CD4-positive, alpha-beta T cell (primary cell): ENCODE measurements around the gene RNF212. TPM values are rescaled to one million over a fixed set of nuclear protein-coding genes. Genes with fewer than 3 reads are reported as not detected.

ENCODE experiments used
- ATAC-seq: fragments of 200-7000 bp; cut with Tn5 transposase; one replicate; pipeline ENCODE4 v1.10.0; 2022; ENCODE audit warnings: mild to moderate bottlenecking; ENCODE audit not compliant: poor library complexity
- CTCF ChIA-PET: fragments of 350-600 bp; sonication (Branson Sonifier 250); formaldehyde crosslinking; loops from one replicate; lab custom pipeline; 2021; ENCODE audit warnings: antibody characterized with exemption, inconsistent platforms; lab: Charles Lee
- POLR2A ChIA-PET: fragments of 350-600 bp; sonication (Branson Sonifier 250); formaldehyde crosslinking; loops from one replicate; lab custom pipeline; 2021; ENCODE audit warnings: antibody characterized with exemption, inconsistent platforms; lab: Charles Lee
- DNase-seq, 14 experiments: peaks; one replicate each; pipeline ENCODE4 v3.0.0-alpha.2; 2013 to 2020; ENCODE audit warnings: mixed read lengths in 2 of 14
- H3K27ac ChIP-seq, 2 donors: one replicate each; pipeline versions ENCODE4 v1.5.1 to v1.7.0; 2013; ENCODE audit warnings: low read length in 2 of 2, low read depth in 1 of 2, mild to moderate bottlenecking in 1 of 2
- H3K27me3 ChIP-seq, 2 experiments: 1 replicate in 1 of 2; 2 replicates in 1 of 2; pipeline versions ENCODE4 v1.6.1 to v1.7.0; 2013; ENCODE audit warnings: low read length in 2 of 2, control low read depth in 1 of 2, mild to moderate bottlenecking in 1 of 2, moderate library complexity in 1 of 2; ENCODE audit not compliant: insufficient read depth in 2 of 2, control insufficient read depth in 1 of 2
- H3K36me3 ChIP-seq: one replicate; pipeline ENCODE4 v1.6.1; 2013; ENCODE audit warnings: low read length, control low read depth; ENCODE audit not compliant: insufficient read depth
- H3K4me1 ChIP-seq: one replicate; pipeline ENCODE4 v1.6.1; 2013; ENCODE audit warnings: low read length, control low read depth; ENCODE audit not compliant: insufficient read depth
- H3K4me3 ChIP-seq: one replicate; pipeline ENCODE4 v1.5.1; 2013; ENCODE audit warnings: mild to moderate bottlenecking, low read length, moderate library complexity
- H3K9me3 ChIP-seq, 2 experiments: 1 replicate in 1 of 2; 2 replicates in 1 of 2; pipeline versions ENCODE4 v1.6.1 to v1.7.0; 2013; ENCODE audit warnings: low read length in 2 of 2, mild to moderate bottlenecking in 2 of 2, control low read depth in 1 of 2, moderate library complexity in 1 of 2; ENCODE audit not compliant: control insufficient read depth in 1 of 2, insufficient read depth in 1 of 2
- H3K27ac Mint-ChIP-seq: one replicate; pipeline ENCODE4 v1.8.0; 2020; ENCODE audit warnings: mixed read lengths
- H3K27me3 Mint-ChIP-seq: one replicate; pipeline ENCODE4 v1.8.0; 2021; ENCODE audit warnings: mixed read lengths
- H3K36me3 Mint-ChIP-seq: one replicate; pipeline ENCODE4 v1.8.0; 2021; ENCODE audit warnings: low read depth, mixed read lengths
- H3K4me1 Mint-ChIP-seq: one replicate; pipeline ENCODE4 v1.8.0; 2021; ENCODE audit warnings: low read depth, mixed read lengths
- H3K4me3 Mint-ChIP-seq: one replicate; pipeline ENCODE4 v1.8.0; 2020; ENCODE audit warnings: mild to moderate bottlenecking, mixed read lengths
- H3K9me3 Mint-ChIP-seq: one replicate; pipeline ENCODE4 v1.8.0; 2020; ENCODE audit warnings: mixed read lengths
- CTCF ChIP-seq: fragments of 200-600 bp; IDR thresholded peaks from one replicate; pipeline ENCODE4 v1.8.0; 2022; ENCODE audit warnings: antibody characterized with exemption, mild to moderate bottlenecking
- intact Hi-C, 2 experiments: fragments of 100-400 bp; cut with DNase I in 1 of 2; cut with micrococcal nuclease in 1 of 2; formaldehyde crosslinking; loops; one replicate each; pipeline versions ENCODE4 v1.15.1 to v1.9.0; 2023 to 2025; cut with DNase I, micrococcal nuclease
- total RNA-seq, 174 experiments: library from RNA in 2 of 174; stranded (reverse) in 2 of 174; gene quantifications; one replicate each; pipeline ENCODE4 v1.2.3 and lab custom pipeline; 2021 to 2026

RNF212 gene
- total RNA-seq, 2 experiments from 2014 or later: 5.6 to 8.3 TPM

GRCh38 chr4:1153567-1154090 lies 40.3 kb upstream of the RNF212 start:
- Histone ChIP-seq H3K9me3 (peaks cover 6 to 22% of the 10 kb centered on the region in 2 experiments), H3K4me1 (no peaks in the 10 kb centered on the region), H3K36me3 (no peaks in the 10 kb centered on the region), H3K4me3 (no peak overlapping the region), H3K27me3 (no peaks in the 10 kb centered on the region), H3K27ac (no peak overlapping the region)
- POLR2A ChIA-PET: no interaction called here
- Mint-ChIP-seq H3K4me3 (no peak overlapping the region), H3K27me3 (peaks cover 24% of the 10 kb centered on the region), H3K9me3 (no peaks in the 10 kb centered on the region), H3K27ac (no peak overlapping the region), H3K36me3 (no peaks in the 10 kb centered on the region), H3K4me1 (no peaks in the 10 kb centered on the region)
- TF ChIP-seq CTCF: no peak
- CTCF ChIA-PET: no interaction called here
- intact Hi-C loops: no loop called here
- ATAC-seq (no peak), DNase-seq (no peak)

GRCh38 chr4:1152290-1152689 lies 38.9 kb upstream of the RNF212 start:
- Histone ChIP-seq H3K4me1 (no peaks in the 10 kb centered on the region), H3K36me3 (no peaks in the 10 kb centered on the region), H3K4me3 (no peak overlapping the region), H3K9me3 (peaks cover 0 to 22% of the 10 kb centered on the region in 2 experiments), H3K27me3 (no peaks in the 10 kb centered on the region), H3K27ac (no peak overlapping the region)
- H3K4me3 Mint-ChIP-seq: no peak overlapping the region
- no peaks in the 10 kb centered on the region for H3K4me1 Mint-ChIP-seq
- H3K27ac Mint-ChIP-seq: no peak overlapping the region
- DNase-seq (no peak), ATAC-seq (no peak)
- H3K9me3 Mint-ChIP-seq: no peaks in the 10 kb centered on the region
- no peaks in the 10 kb centered on the region for H3K36me3 Mint-ChIP-seq
- CTCF ChIA-PET: no interaction called here
- peaks cover 23% of the 10 kb centered on the region for H3K27me3 Mint-ChIP-seq
- no peak for TF ChIP-seq CTCF
- POLR2A ChIA-PET: interaction anchor here (1.3 kb wide), 1 partner anchor 9 kb away, joined by 4 read pairs; no protein-coding TSS in a partner anchor
- intact Hi-C loops: no loop called here

- POLR2A ChIA-PET: interaction anchor here (1.3 kb wide), 1 partner anchor 9 kb away, joined by 4 read pairs; no protein-coding TSS in a partner anchor
- CTCF ChIA-PET: no interaction called here
- no peaks in the 10 kb centered on the region for H3K4me1 Mint-ChIP-seq
- no peak for TF ChIP-seq CTCF
- Histone ChIP-seq H3K27ac (no peak overlapping the region), H3K27me3 (no peaks in the 10 kb centered on the region), H3K36me3 (no peaks in the 10 kb centered on the region), H3K4me3 (no peak overlapping the region), H3K9me3 (peaks cover 0 to 22% of the 10 kb centered on the region in 2 experiments), H3K4me1 (no peaks in the 10 kb centered on the region)
- ATAC-seq (no peak), DNase-seq (no peak)
- H3K36me3 Mint-ChIP-seq: no peaks in the 10 kb centered on the region
- H3K27me3 Mint-ChIP-seq: peaks cover 19% of the 10 kb centered on the region
- no peaks in the 10 kb centered on the region for H3K9me3 Mint-ChIP-seq
- H3K27ac Mint-ChIP-seq: no peak overlapping the region
- intact Hi-C loops: no loop called here
- H3K4me3 Mint-ChIP-seq: no peak overlapping the region
Observed at GRCh38 chr4:1151541-1151940, 38.2 kb upstream of the RNF212 start.
